ENCODE data around the gene NPAS3.

GRCh38 chr14:33219957-33220356, 281.3 kb downstream of the NPAS3 start:
- no peak for TF ChIP-seq EZH2phosphoT487 (IDR thresholded peaks at IDR 0.05; ENCODE audit: borderline replicate concordance, low read depth, low read length)
- TF ChIP-seq CTCF (conservative IDR thresholded peaks at IDR 0.05; ENCODE audit: low read length) = no peak
